Chondrocyte (in vitro differentiated cells): Measurements from ENCODE around the gene SOX6. TPM values are rescaled to one million over a fixed set of nuclear protein-coding genes. Genes with fewer than 3 reads are reported as not detected.

Experiments used
- DNase-seq: peaks from one replicate; pipeline ENCODE4 v3.0.0; 2021; ENCODE audit warnings: mixed read lengths, low spot score
- H3K27ac Mint-ChIP-seq: one replicate; pipeline ENCODE4 v1.8.0; 2021; ENCODE audit warnings: mild to moderate bottlenecking, moderate library complexity, mixed read lengths; ENCODE audit not compliant: unreplicated experiment
- H3K27me3 Mint-ChIP-seq: 2 replicates; pipeline ENCODE4 v1.8.0; 2021; ENCODE audit warnings: low read depth, mixed read lengths
- H3K36me3 Mint-ChIP-seq: 2 replicates; pipeline ENCODE4 v1.8.0; 2021; ENCODE audit warnings: low read depth, mixed read lengths
- H3K4me1 Mint-ChIP-seq: 2 replicates; pipeline ENCODE4 v1.8.0; 2021; ENCODE audit warnings: low read depth, mild to moderate bottlenecking, mixed read lengths
- H3K4me3 Mint-ChIP-seq: one replicate; pipeline ENCODE4 v1.8.0; 2021; ENCODE audit warnings: mild to moderate bottlenecking, moderate library complexity, mixed read lengths; ENCODE audit not compliant: unreplicated experiment
- H3K9me3 Mint-ChIP-seq: 2 replicates; pipeline ENCODE4 v1.8.0; 2021; ENCODE audit warnings: low read depth, mixed read lengths
- CTCF ChIP-seq: fragments of 200-600 bp; sonication (generic); IDR thresholded peaks from 2 replicates; pipeline ENCODE4 v1.5.0; 2021; ENCODE audit warnings: antibody characterized with exemption, mild to moderate bottlenecking, moderate library complexity
- total RNA-seq: library from RNA; stranded (reverse); gene quantifications from 3 replicates; pipeline ENCODE4 v1.2.1, GENCODE V29; 2021

The SOX6 gene
- total RNA-seq, 1 donor from 2014 or later, result 29.9 TPM

GRCh38 chr11:15955595-15955994, 400.8 kb downstream of the SOX6 start:
- Mint-ChIP-seq H3K27me3 (no peaks in the 10 kb centered on the region), H3K4me3 (no peak overlapping the region), H3K27ac (no peak overlapping the region), H3K36me3 (no peaks in the 10 kb centered on the region), H3K9me3 (peaks cover 3% of the 10 kb centered on the region), H3K4me1 (peaks cover 16% of the 10 kb centered on the region)
- no peak for TF ChIP-seq CTCF
- no peak for DNase-seq

DNA sequence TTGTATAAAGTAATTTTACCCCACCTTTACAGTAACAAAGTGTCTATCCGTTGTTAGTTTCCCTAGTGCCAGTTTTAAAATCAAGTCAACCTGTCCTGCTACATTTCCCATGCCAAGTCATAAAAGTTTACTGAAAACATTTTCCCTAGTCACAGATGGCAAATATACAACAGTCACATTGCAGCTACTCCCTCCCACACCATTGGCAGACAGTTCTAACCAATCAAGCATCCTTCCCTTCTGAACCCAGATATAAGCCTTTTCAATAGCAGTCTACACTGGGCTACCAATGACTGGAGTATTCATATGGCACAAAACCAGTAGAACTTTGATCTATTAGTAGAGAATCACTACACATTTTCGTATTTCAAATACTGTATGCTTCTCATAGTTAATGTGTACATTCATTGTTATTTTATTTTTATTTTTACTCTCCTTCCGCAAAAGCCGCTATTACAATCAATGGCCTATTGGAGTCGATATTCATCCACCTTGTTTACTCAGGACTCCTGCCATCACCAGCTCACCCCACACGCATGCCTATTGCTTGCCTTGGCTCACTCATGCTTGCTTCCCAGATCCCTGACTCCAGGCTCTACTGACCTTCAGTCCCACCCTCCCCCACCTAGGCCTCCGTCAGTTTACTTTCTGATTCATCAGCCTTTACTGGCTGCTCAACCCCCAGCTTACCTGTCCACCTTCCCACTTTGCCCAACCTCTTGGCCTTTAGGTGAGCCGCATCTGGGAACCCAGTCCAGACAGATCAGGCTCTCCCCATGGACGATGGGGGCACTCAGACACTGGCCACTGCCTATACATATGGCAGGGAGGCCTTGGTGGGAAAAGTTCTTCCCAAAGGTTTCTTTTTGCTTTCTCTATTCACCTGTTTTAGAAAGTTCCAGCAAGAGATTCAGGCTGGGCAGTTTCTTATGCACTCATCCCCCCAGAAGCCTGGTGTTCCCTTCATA, 408.4 kb downstream of the SOX6 start:
- Mint-ChIP-seq H3K27ac (no peak overlapping the region), H3K27me3 (no peaks in the 10 kb centered on the region), H3K4me1 (peaks cover 11% of the 10 kb centered on the region), H3K4me3 (no peak overlapping the region), H3K9me3 (peaks cover 22% of the 10 kb centered on the region), H3K36me3 (peaks cover 9% of the 10 kb centered on the region)
- no peak for DNase-seq
- TF ChIP-seq CTCF, result no peak

- no peak for DNase-seq
- H3K36me3 Mint-ChIP-seq, result peaks cover 9% of the 10 kb centered on the region
- no peak overlapping the region for H3K4me3 Mint-ChIP-seq
- peaks cover 22% of the 10 kb centered on the region for H3K9me3 Mint-ChIP-seq
- no peaks in the 10 kb centered on the region for H3K4me1 Mint-ChIP-seq
- no peaks in the 10 kb centered on the region for H3K27me3 Mint-ChIP-seq
- no peak for TF ChIP-seq CTCF
- H3K27ac Mint-ChIP-seq, result no peak overlapping the region
Observed at GRCh38 chr11:15945726-15946125, 410.6 kb downstream of the SOX6 start.

GRCh38 chr11:15944460-15944859, 411.9 kb downstream of the SOX6 start:
- H3K36me3 Mint-ChIP-seq, result peaks cover 9% of the 10 kb centered on the region
- peaks cover 22% of the 10 kb centered on the region for H3K9me3 Mint-ChIP-seq
- H3K4me3 Mint-ChIP-seq, result no peak overlapping the region
- DNase-seq, result no peak
- H3K27me3 Mint-ChIP-seq, result no peaks in the 10 kb centered on the region
- no peaks in the 10 kb centered on the region for H3K4me1 Mint-ChIP-seq
- no peak overlapping the region for H3K27ac Mint-ChIP-seq
- TF ChIP-seq CTCF, result no peak

DNA sequence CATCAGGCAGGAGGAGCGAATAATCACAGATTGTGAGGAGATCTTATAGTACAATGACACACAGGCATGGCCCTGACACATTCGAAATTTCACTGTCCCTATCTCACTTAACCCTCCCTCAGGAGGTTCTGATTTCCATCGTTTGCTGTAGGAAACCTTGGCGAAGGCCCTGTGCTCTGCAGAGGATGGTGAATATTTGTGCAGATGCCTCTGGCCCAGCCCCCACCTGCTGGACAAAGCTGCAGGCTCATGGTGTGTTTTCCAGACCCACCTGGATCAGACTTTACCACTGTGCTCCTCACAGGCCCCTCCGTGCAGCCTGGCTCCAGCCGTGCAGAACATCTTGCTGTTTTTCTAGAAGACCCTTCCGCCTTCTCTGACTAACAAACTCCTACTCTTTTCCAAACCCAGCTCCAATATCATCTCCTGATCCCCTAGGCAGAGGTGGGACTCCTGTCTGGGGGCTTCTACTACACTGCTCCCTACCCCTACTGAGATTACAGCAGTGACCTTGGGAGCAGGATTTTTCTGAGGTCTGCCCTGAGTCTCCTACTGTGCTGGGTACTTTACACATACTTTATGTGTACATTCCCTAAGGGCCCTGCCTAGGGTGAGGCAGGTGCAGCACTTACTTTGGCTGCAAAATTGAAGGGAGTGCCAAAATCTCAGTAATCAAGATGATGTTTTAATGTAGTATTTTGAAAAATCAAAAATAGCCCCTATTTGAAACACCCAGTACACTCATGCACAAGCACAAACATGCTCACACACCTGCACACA, 412.7 kb downstream of the SOX6 start:
- Mint-ChIP-seq H3K4me3 (no peak overlapping the region), H3K4me1 (no peaks in the 10 kb centered on the region), H3K36me3 (peaks cover 9% of the 10 kb centered on the region), H3K9me3 (peaks cover 22% of the 10 kb centered on the region), H3K27ac (no peak overlapping the region), H3K27me3 (no peaks in the 10 kb centered on the region)
- no peak for DNase-seq
- TF ChIP-seq CTCF, result no peak
